Endodermal cell (in vitro differentiated cells): ENCODE measurements around the gene SSTR5. TPM values are rescaled to one million over a fixed set of nuclear protein-coding genes. Genes with fewer than 3 reads are reported as not detected.

Experiments
- DNase-seq: peaks from one replicate; pipeline ENCODE4 v3.0.0-alpha.2; 2017
- H3K27ac ChIP-seq: 2 replicates; pipeline ENCODE4 v1.5.1; 2013; ENCODE audit warnings: mild to moderate bottlenecking, low read depth, low read length, moderate library complexity
- H3K27me3 ChIP-seq: 2 replicates; pipeline ENCODE4 v1.6.1; 2013; ENCODE audit warnings: mild to moderate bottlenecking, low read length, moderate library complexity; ENCODE audit not compliant: insufficient read depth, control insufficient read depth, poor library complexity, severe bottlenecking
- H3K36me3 ChIP-seq: 2 replicates; pipeline ENCODE4 v1.7.0; 2013; ENCODE audit warnings: mild to moderate bottlenecking, low read length, moderate library complexity; ENCODE audit not compliant: control insufficient read depth, insufficient read depth
- H3K4me1 ChIP-seq: one replicate; pipeline ENCODE4 v1.7.0; 2013; ENCODE audit warnings: low read length; ENCODE audit not compliant: control insufficient read depth, insufficient read depth
- H3K4me3 ChIP-seq: 2 replicates; pipeline ENCODE4 v1.5.1; 2013; ENCODE audit warnings: mild to moderate bottlenecking, low read length, moderate library complexity
- H3K9ac ChIP-seq: 2 replicates; pipeline ENCODE4 v1.6.1; 2013; ENCODE audit warnings: mild to moderate bottlenecking, low read length, moderate library complexity; ENCODE audit not compliant: poor library complexity, severe bottlenecking; ENCODE audit errors: extremely low read depth
- H3K9me3 ChIP-seq: 2 replicates; pipeline ENCODE4 v1.6.1; 2013; ENCODE audit warnings: mild to moderate bottlenecking, low read length, moderate library complexity; ENCODE audit not compliant: control insufficient read depth
- H3K27ac Mint-ChIP-seq: 2 replicates; pipeline ENCODE4 v1.8.0; 2020; ENCODE audit warnings: mixed read lengths
- H3K27me3 Mint-ChIP-seq: 2 replicates; pipeline ENCODE4 v1.8.0; 2021; ENCODE audit warnings: mild to moderate bottlenecking, mixed read lengths; ENCODE audit not compliant: insufficient read depth
- H3K36me3 Mint-ChIP-seq: 2 replicates; pipeline ENCODE4 v1.8.0; 2020; ENCODE audit warnings: low read depth, mixed read lengths
- H3K4me1 Mint-ChIP-seq: 2 replicates; pipeline ENCODE4 v1.8.0; 2020; ENCODE audit warnings: mixed read lengths
- H3K4me3 Mint-ChIP-seq: 2 replicates; pipeline ENCODE4 v1.8.0; 2020; ENCODE audit warnings: mild to moderate bottlenecking, moderate library complexity, mixed read lengths
- H3K9me3 Mint-ChIP-seq: 2 replicates; pipeline ENCODE4 v1.8.0; 2020; ENCODE audit warnings: mild to moderate bottlenecking, mixed read lengths
- CTCF ChIP-seq: fragments of 200-600 bp; sonication (generic); conservative IDR thresholded peaks from 2 replicates; pipeline ENCODE4 v1.5.0; 2021; ENCODE audit warnings: antibody characterized with exemption, mild to moderate bottlenecking
- WGBS, 2 experiments: methylation state at CpG; one replicate each; pipeline versions ENCODE4 v1.1.5 to v1.1.7; 2013; ENCODE audit warnings: missing lambda C conversion rate in 2 of 2, mixed read lengths in 1 of 2; ENCODE audit not compliant: insufficient coverage in 1 of 2, insufficient read length in 1 of 2; 5-methylcytosine and 5-hydroxymethylcytosine counted together
- total RNA-seq, 2 donors: library from RNA; stranded (reverse); fragmentation: NEBNext Ultra II Directional in 1 of 2; extraction: Animal tissue kit (Norgen Biotek cat#: 25700) in 1 of 2; gene quantifications; 2 replicates in 1 of 2; 3 replicates in 1 of 2; pipeline ENCODE4 v1.2.1, GENCODE V29; 2021

Gene SSTR5
- total RNA-seq, 2 donors from 2014 or later = 0.64 to 1.3 TPM

DNA sequence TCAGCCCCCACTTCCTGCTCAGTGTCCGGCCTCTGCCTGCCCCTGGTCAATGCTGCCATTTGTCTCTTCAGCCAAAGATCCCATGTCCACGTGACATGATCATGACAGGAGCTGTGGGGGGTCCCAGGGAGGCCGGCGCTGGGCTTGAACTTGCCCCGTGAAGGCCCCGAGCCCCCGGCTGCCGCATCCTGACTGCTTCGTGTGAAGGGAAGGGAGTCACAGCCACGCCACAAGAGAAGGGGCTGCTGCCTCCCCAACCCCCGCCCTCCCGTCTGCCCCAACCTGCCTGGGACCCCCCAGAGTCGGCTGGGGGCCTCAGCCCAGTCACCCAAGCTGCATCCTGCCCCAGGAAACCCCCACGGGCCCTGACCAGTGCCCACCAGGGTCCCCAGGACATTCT lies 14.3 kb upstream of the SSTR5 start:
- no peak overlapping the region for H3K27ac ChIP-seq
- no peaks in the 10 kb centered on the region for H3K27me3 ChIP-seq
- no peaks in the 10 kb centered on the region for H3K4me1 ChIP-seq
- Mint-ChIP-seq H3K36me3 (no peaks in the 10 kb centered on the region), H3K27ac (no peak overlapping the region), H3K27me3 (peaks cover 2% of the 10 kb centered on the region), H3K4me1 (no peaks in the 10 kb centered on the region), H3K9me3 (peaks cover 10% of the 10 kb centered on the region), H3K4me3 (no peak overlapping the region)
- 88 to 89% methylated on average over 8 to 14 of the region's 14 CpGs for WGBS, 2 experiments
- H3K9ac ChIP-seq = no peak overlapping the region
- no peaks in the 10 kb centered on the region for H3K36me3 ChIP-seq
- DNase-seq = no peak
- peaks cover 6% of the 10 kb centered on the region for H3K9me3 ChIP-seq
- no peak for TF ChIP-seq CTCF
- H3K4me3 ChIP-seq = no peak overlapping the region

GRCh38 chr16:1059310-1059709 lies 13.2 kb upstream of the SSTR5 start:
- no peaks in the 10 kb centered on the region for H3K4me1 ChIP-seq
- no peak overlapping the region for H3K27ac Mint-ChIP-seq
- no peaks in the 10 kb centered on the region for H3K36me3 ChIP-seq
- H3K4me3 Mint-ChIP-seq = no peak overlapping the region
- no peaks in the 10 kb centered on the region for H3K27me3 ChIP-seq
- no peaks in the 10 kb centered on the region for H3K4me1 Mint-ChIP-seq
- H3K27ac ChIP-seq = no peak overlapping the region
- no peak for TF ChIP-seq CTCF
- peaks cover 6% of the 10 kb centered on the region for H3K9me3 ChIP-seq
- H3K9ac ChIP-seq = no peak overlapping the region
- DNase-seq = no peak
- WGBS, 2 experiments = 88 to 90% methylated on average over 2 of the region's 3 CpGs
- peaks cover 2% of the 10 kb centered on the region for H3K27me3 Mint-ChIP-seq
- H3K36me3 Mint-ChIP-seq = no peaks in the 10 kb centered on the region
- H3K9me3 Mint-ChIP-seq = peaks cover 10% of the 10 kb centered on the region
- no peak overlapping the region for H3K4me3 ChIP-seq

GRCh38 chr16:1060416-1061340 lies 11.9 kb upstream of the SSTR5 start:
- H3K27ac Mint-ChIP-seq = no peak overlapping the region
- no peaks in the 10 kb centered on the region for H3K4me1 Mint-ChIP-seq
- no peak for DNase-seq
- H3K27me3 Mint-ChIP-seq = peaks cover 2% of the 10 kb centered on the region
- peaks cover 10% of the 10 kb centered on the region for H3K9me3 Mint-ChIP-seq
- 90 to 95% methylated on average over 24 to 42 of the region's 42 CpGs for WGBS, 2 experiments
- H3K27ac ChIP-seq = no peak overlapping the region
- no peak overlapping the region for H3K9ac ChIP-seq
- no peaks in the 10 kb centered on the region for H3K4me1 ChIP-seq
- H3K4me3 ChIP-seq = no peak overlapping the region
- H3K36me3 Mint-ChIP-seq = no peaks in the 10 kb centered on the region
- peaks cover 6% of the 10 kb centered on the region for H3K9me3 ChIP-seq
- no peaks in the 10 kb centered on the region for H3K27me3 ChIP-seq
- no peak overlapping the region for H3K4me3 Mint-ChIP-seq
- no peaks in the 10 kb centered on the region for H3K36me3 ChIP-seq
- TF ChIP-seq CTCF = no peak
